Measurements from ENCODE around the gene GPR6.

GPR6 gene

DNA sequence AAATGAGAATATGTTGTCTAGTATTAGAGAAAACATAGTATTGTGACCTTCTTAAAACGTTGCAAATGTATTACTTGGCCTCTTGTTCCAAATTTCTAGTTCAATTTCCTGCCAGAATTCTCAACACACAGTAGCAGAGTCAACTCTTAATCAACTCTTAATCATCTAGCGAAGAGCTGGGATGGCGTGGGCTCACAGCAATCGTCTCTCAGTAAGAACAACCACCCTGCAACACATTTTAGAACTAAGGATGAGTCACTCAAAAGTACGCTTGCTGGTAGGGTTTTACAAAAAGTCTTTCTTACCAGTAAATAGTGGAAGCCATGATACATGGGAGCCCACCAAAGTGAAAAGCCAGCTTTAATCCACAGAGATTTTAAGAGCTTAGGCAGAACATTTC lies 24.6 kb downstream of the GPR6 start:
- no peak for DNase-seq

GRCh38 chr6:110013386-110013785 lies 35.3 kb downstream of the GPR6 start:
- DNase-seq = no peak

DNA sequence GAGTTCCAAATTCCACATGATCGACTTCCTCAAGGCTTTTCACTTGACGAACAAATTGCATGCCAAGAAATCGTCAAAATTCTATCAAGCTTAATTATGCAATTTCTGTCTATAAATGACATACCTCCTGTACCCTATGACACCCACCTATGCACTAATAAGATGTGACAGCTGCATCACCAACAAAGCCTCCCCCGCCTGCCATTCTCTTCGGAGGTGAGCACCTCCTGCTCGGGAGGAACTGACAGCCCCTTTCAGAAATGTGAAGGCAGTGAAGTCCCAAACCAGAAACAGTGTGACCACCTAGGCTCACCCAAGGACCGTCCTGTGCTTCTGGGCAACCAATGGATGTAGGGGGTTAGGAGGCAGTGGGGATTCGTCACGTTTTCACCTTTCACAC lies 37.1 kb downstream of the GPR6 start:
- no peak for DNase-seq

- DNase-seq = no peak
Measured at GRCh38 chr6:110017306-110017705, 39.2 kb downstream of the GPR6 start.

DNA sequence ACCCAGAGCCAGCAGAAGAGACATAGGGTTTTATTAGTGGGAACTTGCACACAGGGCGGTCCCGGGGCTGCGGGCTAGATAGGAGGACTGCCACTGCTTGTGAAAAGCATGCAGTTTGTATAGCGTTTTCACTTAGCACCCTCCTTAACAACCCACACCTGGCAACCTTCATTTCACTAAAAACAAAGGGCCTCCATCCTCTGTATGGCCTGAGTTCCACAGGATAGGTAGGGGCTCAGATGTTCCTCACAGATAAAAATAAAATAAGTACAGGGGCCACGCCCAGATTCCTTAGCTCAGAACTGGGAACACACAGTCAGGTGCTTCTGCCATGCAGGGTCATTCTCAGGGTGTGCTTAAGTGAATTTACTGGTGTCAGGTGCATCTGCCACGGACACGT lies 39.8 kb downstream of the GPR6 start:
- DNase-seq = no peak

- no peak for DNase-seq
Measured at GRCh38 chr6:110018486-110018885, 40.4 kb downstream of the GPR6 start.

- DNase-seq = no peak
Measured at GRCh38 chr6:110020888-110021287, 42.8 kb downstream of the GPR6 start.

DNA sequence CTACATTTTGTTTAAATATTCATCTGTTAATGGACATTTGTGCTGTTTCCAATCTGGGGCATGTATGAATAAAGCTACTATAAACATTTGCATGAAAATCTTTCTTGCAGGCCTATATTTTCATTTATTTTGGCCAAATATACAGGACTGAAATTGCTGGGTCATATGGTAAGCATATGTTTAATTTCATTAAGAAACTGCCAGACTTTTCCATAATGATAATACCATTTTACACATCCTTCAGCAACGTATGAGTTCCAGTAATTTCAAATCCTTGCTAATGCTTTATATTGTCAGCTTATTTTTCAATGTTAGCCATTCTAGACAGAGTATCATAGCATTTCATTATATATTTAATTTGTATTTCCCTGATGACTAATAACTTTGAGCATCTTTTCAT lies 51.0 kb downstream of the GPR6 start:
- no peak for DNase-seq
